Measurements from ENCODE around the gene ERG. TPM values are rescaled to one million over a fixed set of nuclear protein-coding genes. Genes with fewer than 3 reads are reported as not detected.

Gene ERG
- total and polyA plus RNA-seq, 8 donors = 1.7 to 4.6 (median 2.6) TPM

GRCh38 chr21:38495242-38495641 is 3.0 kb downstream of the ERG start:
- no peak for TF ChIP-seq CTCF (IDR thresholded peaks at IDR 0.05)
- Histone ChIP-seq H3K27ac (no peak overlapping the region), H3K27me3 (peaks cover 0 to 8% (median 0%) of the 10 kb centered on the region in 4 donors), H3K4me1 (no peaks in the 10 kb centered on the region), H3K4me3 (no peak overlapping the region), H3K36me3 (no peaks in the 10 kb centered on the region), H3K9me3 (no peaks in the 10 kb centered on the region)
- intact Hi-C loops (cut with DNase I) = no loop called here
- ATAC-seq (no peak), DNase-seq (no peak), FAIRE-seq (no peak)
- 41 to 55% methylated on average over 5 of the region's 5 CpGs for WGBS, 2 donors

GRCh38 chr21:38494703-38495102 is 3.6 kb downstream of the ERG start:
- Histone ChIP-seq H3K4me1 (no peaks in the 10 kb centered on the region), H3K4me3 (peak overlapping the region in 1 of 4 donors; percentile 4), H3K27ac (no peak overlapping the region), H3K9me3 (no peaks in the 10 kb centered on the region), H3K27me3 (peaks cover 0 to 8% (median 0%) of the 10 kb centered on the region in 4 donors), H3K36me3 (no peaks in the 10 kb centered on the region)
- no peak for ATAC-seq
- DNase-seq = no peak
- WGBS, 2 donors = 39 to 56% methylated on average over 6 of the region's 6 CpGs
- FAIRE-seq = no peak
- intact Hi-C loops (cut with DNase I) = no loop called here
- no peak for TF ChIP-seq CTCF (IDR thresholded peaks at IDR 0.05)

- intact Hi-C loops (cut with DNase I) = no loop called here
- Histone ChIP-seq H3K4me3 (peak overlapping the region in 1 of 4 donors; percentile 4), H3K27ac (no peak overlapping the region), H3K4me1 (no peaks in the 10 kb centered on the region), H3K9me3 (no peaks in the 10 kb centered on the region), H3K36me3 (no peaks in the 10 kb centered on the region), H3K27me3 (peaks cover 0 to 8% (median 0%) of the 10 kb centered on the region in 4 donors)
- no peak for ATAC-seq
- TF ChIP-seq CTCF (IDR thresholded peaks at IDR 0.05) = no peak
- DNase-seq = no peak
- 48 to 62% methylated on average over 4 of the region's 4 CpGs for WGBS, 2 donors
- no peak for FAIRE-seq
Measured at GRCh38 chr21:38494251-38494642, 4.0 kb downstream of the ERG start.

- no peak overlapping the region for H3K27ac ChIP-seq
- ATAC-seq (no peak), DNase-seq (no peak), FAIRE-seq (no peak)
- 77 to 86% methylated on average over 18 of the region's 18 CpGs for WGBS, 2 donors
- no peaks in the 10 kb centered on the region for H3K4me1 ChIP-seq
- no peaks in the 10 kb centered on the region for H3K36me3 ChIP-seq
- H3K27me3 ChIP-seq = peaks cover 0 to 8% (median 0%) of the 10 kb centered on the region in 4 donors
- no peaks in the 10 kb centered on the region for H3K9me3 ChIP-seq
- no peak overlapping the region for H3K4me3 ChIP-seq
- TF ChIP-seq CTCF (IDR thresholded peaks at IDR 0.05) = no peak
- intact Hi-C loops (cut with DNase I) = no loop called here
Measured at GRCh38 chr21:38493549-38494250, 4.6 kb downstream of the ERG start.

- Histone ChIP-seq H3K4me1 (no peaks in the 10 kb centered on the region), H3K36me3 (no peaks in the 10 kb centered on the region), H3K27me3 (peaks cover 0 to 8% (median 0%) of the 10 kb centered on the region in 4 donors), H3K9me3 (no peaks in the 10 kb centered on the region), H3K4me3 (no peak overlapping the region), H3K27ac (no peak overlapping the region)
- FAIRE-seq (no peak), ATAC-seq (no peak), DNase-seq (no peak)
- WGBS, 2 donors = 63 to 64% methylated on average over 2 to 3 of the region's 3 CpGs
- intact Hi-C loops (cut with DNase I) = no loop called here
- no peak for TF ChIP-seq CTCF (IDR thresholded peaks at IDR 0.05)
Measured at GRCh38 chr21:38492007-38492406, 6.3 kb downstream of the ERG start.

Data from pancreas (tissue), 10 donors.